HCT116 (cell line): Measurements from ENCODE around the gene MAML3.

Source experiments
- ELF1 ChIP-seq: IDR thresholded peaks from 2 replicates; pipeline ENCODE4 v1.6.1; 2012; ENCODE audit warnings: low read depth, borderline replicate concordance
- EZH2phosphoT487 ChIP-seq: fragments of 200-600 bp; IDR thresholded peaks from 2 replicates; pipeline ENCODE4 v1.6.1; 2018; ENCODE audit warnings: antibody characterized with exemption, borderline replicate concordance
- JUND ChIP-seq: IDR thresholded peaks from 2 replicates; pipeline ENCODE4 v1.6.1; 2012
- MAX ChIP-seq: IDR thresholded peaks from 2 replicates; pipeline ENCODE4 v1.6.1; 2012
- POLR2A ChIP-seq: IDR thresholded peaks from 2 replicates; pipeline ENCODE4 v1.7.0; 2011; ENCODE audit warnings: borderline replicate concordance; ENCODE audit not compliant: insufficient read depth, insufficient read length; ENCODE audit errors: extremely low read depth
- POLR2AphosphoS5 ChIP-seq: IDR thresholded peaks from 2 replicates; pipeline ENCODE4 v1.6.1; 2011; ENCODE audit warnings: mild to moderate bottlenecking, low read depth, low read length, moderate library complexity
- RAD21 ChIP-seq: IDR thresholded peaks from 2 replicates; pipeline ENCODE4 v1.6.1; 2012; ENCODE audit warnings: low read depth, mild to moderate bottlenecking
- REST ChIP-seq: IDR thresholded peaks from 2 replicates; pipeline ENCODE4 v1.6.1; 2012; ENCODE audit warnings: low read depth
- SP1 ChIP-seq: IDR thresholded peaks from 2 replicates; pipeline ENCODE4 v1.6.1; 2012; ENCODE audit warnings: low read depth
- SRF ChIP-seq: IDR thresholded peaks from 2 replicates; pipeline ENCODE4 v1.6.1; 2012; ENCODE audit warnings: low read depth
- TCF7L2 ChIP-seq: IDR thresholded peaks from 2 replicates; pipeline ENCODE4 v1.7.0; 2011; ENCODE audit warnings: borderline replicate concordance, inconsistent platforms; ENCODE audit not compliant: insufficient read depth, insufficient read length; ENCODE audit errors: extremely low read depth
- ZNF274 ChIP-seq: fragments of 200-500 bp; sonication (Bioruptor generic); IDR thresholded peaks from 2 replicates; pipeline ENCODE4 v1.6.1; 2014; ENCODE audit warnings: mild to moderate bottlenecking, low read depth, low read length, inconsistent platforms
- TF ChIP-seq, protein P1 (sequence below), 3 experiments: fragments of 200-600 bp in 1 of 3; sonication (generic) in 1 of 3; IDR thresholded peaks in 2 of 3; conservative IDR thresholded peaks in 1 of 3; 2 replicates each; pipeline ENCODE4 v1.5.1; 2012 to 2017; ENCODE audit warnings: low read depth in 2 of 3, low read length in 2 of 3, antibody characterized with exemption in 1 of 3, borderline replicate concordance in 1 of 3, control low read depth in 1 of 3, mild to moderate bottlenecking in 1 of 3, mixed read lengths in 1 of 3, mixed run types in 1 of 3, moderate library complexity in 1 of 3; ENCODE audit not compliant: insufficient read depth in 1 of 3
- TF ChIP-seq, protein P2 (sequence below): IDR thresholded peaks from 2 replicates; pipeline ENCODE4 v1.6.1; 2012

GRCh38 chr4:139973616-139974015 lies 180.4 kb downstream of the MAML3 start:
- TF ChIP-seq, protein P1, sequence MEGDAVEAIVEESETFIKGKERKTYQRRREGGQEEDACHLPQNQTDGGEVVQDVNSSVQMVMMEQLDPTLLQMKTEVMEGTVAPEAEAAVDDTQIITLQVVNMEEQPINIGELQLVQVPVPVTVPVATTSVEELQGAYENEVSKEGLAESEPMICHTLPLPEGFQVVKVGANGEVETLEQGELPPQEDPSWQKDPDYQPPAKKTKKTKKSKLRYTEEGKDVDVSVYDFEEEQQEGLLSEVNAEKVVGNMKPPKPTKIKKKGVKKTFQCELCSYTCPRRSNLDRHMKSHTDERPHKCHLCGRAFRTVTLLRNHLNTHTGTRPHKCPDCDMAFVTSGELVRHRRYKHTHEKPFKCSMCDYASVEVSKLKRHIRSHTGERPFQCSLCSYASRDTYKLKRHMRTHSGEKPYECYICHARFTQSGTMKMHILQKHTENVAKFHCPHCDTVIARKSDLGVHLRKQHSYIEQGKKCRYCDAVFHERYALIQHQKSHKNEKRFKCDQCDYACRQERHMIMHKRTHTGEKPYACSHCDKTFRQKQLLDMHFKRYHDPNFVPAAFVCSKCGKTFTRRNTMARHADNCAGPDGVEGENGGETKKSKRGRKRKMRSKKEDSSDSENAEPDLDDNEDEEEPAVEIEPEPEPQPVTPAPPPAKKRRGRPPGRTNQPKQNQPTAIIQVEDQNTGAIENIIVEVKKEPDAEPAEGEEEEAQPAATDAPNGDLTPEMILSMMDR (IDR thresholded peaks at IDR 0.05 in 2 of 3, conservative IDR thresholded peaks at IDR 0.05 in 1 of 3; ENCODE audit: borderline replicate concordance in 1 of 3, insufficient read depth in 1 of 3, low read depth in 2 of 3, low read length in 2 of 3) = no peak
- TF ChIP-seq POLR2A (no peak), SRF (no peak), POLR2AphosphoS5 (no peak), REST (no peak), ZNF274 (no peak), SP1 (no peak), JUND (no peak), MAX (no peak), TCF7L2 (no peak), RAD21 (no peak), EZH2phosphoT487 (no peak), ELF1 (no peak)
- TF ChIP-seq, protein P2, sequence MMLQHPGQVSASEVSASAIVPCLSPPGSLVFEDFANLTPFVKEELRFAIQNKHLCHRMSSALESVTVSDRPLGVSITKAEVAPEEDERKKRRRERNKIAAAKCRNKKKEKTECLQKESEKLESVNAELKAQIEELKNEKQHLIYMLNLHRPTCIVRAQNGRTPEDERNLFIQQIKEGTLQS = no peak
